Measurements from ENCODE around the gene MRTFB. TPM values are rescaled to one million over a fixed set of nuclear protein-coding genes. Genes with fewer than 3 reads are reported as not detected.

The MRTFB gene
- total and polyA plus RNA-seq, 2 of the 13 experiments (the other 11 are each of a cell fraction or from before 2014, with no cell fraction given), result 11.4 to 14.0 TPM

DNA sequence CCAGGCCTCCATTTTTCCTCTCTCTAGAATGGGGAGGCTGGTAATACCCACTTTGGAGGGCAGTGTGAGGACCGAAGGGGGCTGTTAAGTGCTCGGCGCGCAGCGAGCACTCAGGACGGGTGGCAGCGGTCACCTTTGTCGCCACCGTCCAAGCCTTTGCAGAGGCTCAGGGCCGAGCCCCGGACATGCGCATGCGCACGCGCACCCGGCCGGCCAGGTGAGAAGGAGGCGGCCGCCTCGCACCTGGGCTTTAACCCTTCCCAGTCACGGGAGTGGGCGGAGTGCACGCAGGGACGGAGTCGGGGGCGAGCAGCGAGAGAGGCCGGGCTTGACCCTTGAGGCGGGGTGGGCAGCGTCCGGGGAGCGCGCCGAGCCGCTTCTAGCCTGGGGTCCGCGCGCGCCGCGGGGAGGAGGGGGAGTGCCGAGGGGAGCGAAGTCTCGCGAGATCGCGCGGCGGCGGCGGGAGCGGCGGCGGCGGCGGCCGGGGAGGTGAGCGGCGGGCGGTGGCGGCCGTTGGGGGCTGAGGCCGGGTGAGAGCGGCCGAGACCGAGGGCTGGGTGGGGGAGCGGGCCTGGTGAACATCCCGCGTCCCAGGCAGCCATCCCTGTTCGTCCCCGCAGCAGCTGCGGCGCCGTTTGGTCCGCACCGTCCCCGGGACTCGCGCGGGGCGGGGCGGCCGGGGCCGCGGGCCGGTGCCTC is at the start of gene MRTFB (continued):
- TF ChIP-seq TEAD3 (CRISPR knock-in tag; optimal IDR thresholded peaks at IDR 0.05; ENCODE audit: borderline replicate concordance), result peak; percentile 32
- TF ChIP-seq NR2C2 (CRISPR knock-in tag; IDR thresholded peaks at IDR 0.05; ENCODE audit: borderline replicate concordance), result peak; percentile 60
- no peak for TF ChIP-seq TCF7 (IDR thresholded peaks at IDR 0.05; ENCODE audit: low read depth)
- peak in 1 of 2 experiments; percentile 41; a peak in 1 of 4 replicates for TF ChIP-seq NR2F1 (CRISPR knock-in tag; IDR thresholded peaks at IDR 0.05)
- TF ChIP-seq HMG20A (CRISPR knock-in tag; IDR thresholded peaks at IDR 0.05; ENCODE audit: borderline replicate concordance), result no peak
- TF ChIP-seq ZNF274 (CRISPR knock-in tag; IDR thresholded peaks at IDR 0.05), result peak; percentile 97
- TF ChIP-seq SIN3A (IDR thresholded peaks at IDR 0.05; ENCODE audit: borderline replicate concordance, low read depth, low read length), result peak; percentile 76; the same call in 1 of the 2 replicates
- no peak for TF ChIP-seq NFKBIZ (CRISPR knock-in tag; IDR thresholded peaks at IDR 0.05)
- TF ChIP-seq KDM5A (IDR thresholded peaks at IDR 0.05; ENCODE audit: borderline replicate concordance, low read length), result peak; percentile 90; the same call in 1 of the 2 replicates
- peak; percentile 87; the same call in 1 of the 2 replicates for TF ChIP-seq ISX (CRISPR knock-in tag; conservative IDR thresholded peaks at IDR 0.05)
- peak; percentile 67 for TF ChIP-seq RARA (CRISPR knock-in tag; IDR thresholded peaks at IDR 0.05)
- peak; percentile 82; the same call in 1 of the 2 replicates for TF ChIP-seq ZNF614 (CRISPR knock-in tag; IDR thresholded peaks at IDR 0.05; ENCODE audit: borderline replicate concordance)
- TF ChIP-seq ZBTB49 (CRISPR knock-in tag; IDR thresholded peaks at IDR 0.05; ENCODE audit: borderline replicate concordance), result 0 out of 2 replicates have a peak, but pooled peaks have one; percentile 47
- no peak for TF ChIP-seq ZNF30 (CRISPR knock-in tag; IDR thresholded peaks at IDR 0.05)
- peak; percentile 90 for TF ChIP-seq ZNF547 (CRISPR knock-in tag; IDR thresholded peaks at IDR 0.05)
- no peak for TF ChIP-seq USF2 (IDR thresholded peaks at IDR 0.05; ENCODE audit: low read depth, low read length)
- no peak for TF ChIP-seq USF2 (CRISPR knock-in tag; IDR thresholded peaks at IDR 0.05; ENCODE audit: borderline replicate concordance)
- no peak; the same call in 1 of the 2 replicates for TF ChIP-seq HIC2 (CRISPR knock-in tag; IDR thresholded peaks at IDR 0.05; ENCODE audit: low read depth)
- peak; percentile 77; the same call in 1 of the 2 replicates for TF ChIP-seq HNF1B (CRISPR knock-in tag; IDR thresholded peaks at IDR 0.05)

Measured in HepG2 (cell line).